ENCODE measurements around the gene CDK6. TPM values are rescaled to one million over a fixed set of nuclear protein-coding genes. Genes with fewer than 3 reads are reported as not detected.

CDK6 gene
- total RNA-seq, 2 donors from 2014 or later: 13.6 to 39.9 TPM

GRCh38 chr7:92629779-92630178 lies 206.6 kb downstream of the CDK6 start:
- Histone ChIP-seq H3K9me3 (no peaks in the 10 kb centered on the region), H3K4me1 (replicated peaks) (no peaks in the 10 kb centered on the region), H3K27ac (no peak overlapping the region), H3K4me3 (no peak overlapping the region), H3K36me3 (no peaks in the 10 kb centered on the region), H3K27me3 (replicated peaks; ENCODE audit: insufficient read depth) (no peaks in the 10 kb centered on the region)
- intact Hi-C loops (cut with DNase I): no loop called here
- TF ChIP-seq POLR2AphosphoS5 (IDR thresholded peaks at IDR 0.05): no peak
- no peak for TF ChIP-seq POLR2A (IDR thresholded peaks at IDR 0.05)
- TF ChIP-seq CTCF (IDR thresholded peaks at IDR 0.05): no peak
- DNase-seq (ENCODE audit: low spot score): no peak
- 96% methylated on average over 2 of the region's 2 CpGs for WGBS

GRCh38 chr7:92627956-92628355 lies 208.4 kb downstream of the CDK6 start:
- TF ChIP-seq POLR2A (IDR thresholded peaks at IDR 0.05) (no peak), POLR2AphosphoS5 (IDR thresholded peaks at IDR 0.05) (no peak), CTCF (IDR thresholded peaks at IDR 0.05) (no peak)
- Histone ChIP-seq H3K4me3 (no peak overlapping the region), H3K27ac (no peak overlapping the region), H3K4me1 (replicated peaks) (no peaks in the 10 kb centered on the region), H3K27me3 (replicated peaks; ENCODE audit: insufficient read depth) (no peaks in the 10 kb centered on the region), H3K36me3 (no peaks in the 10 kb centered on the region), H3K9me3 (no peaks in the 10 kb centered on the region)
- intact Hi-C loops (cut with DNase I): no loop called here
- DNase-seq (ENCODE audit: low spot score): no peak
- WGBS: 95% methylated on average over 4 of the region's 4 CpGs

GRCh38 chr7:92626281-92626809 lies 210.0 kb downstream of the CDK6 start:
- TF ChIP-seq POLR2A (IDR thresholded peaks at IDR 0.05) (no peak), CTCF (IDR thresholded peaks at IDR 0.05) (no peak), POLR2AphosphoS5 (IDR thresholded peaks at IDR 0.05) (no peak)

GRCh38 chr7:92625617-92626016 lies 210.8 kb downstream of the CDK6 start:
- no peak overlapping the region for H3K4me3 ChIP-seq
- intact Hi-C loops (cut with DNase I): no loop called here
- DNase-seq (ENCODE audit: low spot score): no peak
- no peaks in the 10 kb centered on the region for H3K36me3 ChIP-seq
- H3K9me3 ChIP-seq: no peaks in the 10 kb centered on the region
- TF ChIP-seq CTCF (IDR thresholded peaks at IDR 0.05): no peak
- no peak for TF ChIP-seq POLR2AphosphoS5 (IDR thresholded peaks at IDR 0.05)
- no peak for TF ChIP-seq POLR2A (IDR thresholded peaks at IDR 0.05)
- H3K27ac ChIP-seq: no peak overlapping the region
- H3K27me3 ChIP-seq (replicated peaks; ENCODE audit: insufficient read depth): no peaks in the 10 kb centered on the region
- no peaks in the 10 kb centered on the region for H3K4me1 ChIP-seq (replicated peaks)

More at GRCh38 chr7:92626281-92626809, 210.0 kb downstream of the CDK6 start:
- Histone ChIP-seq H3K9me3 (no peaks in the 10 kb centered on the region), H3K4me3 (no peak overlapping the region), H3K27me3 (replicated peaks; ENCODE audit: insufficient read depth) (no peaks in the 10 kb centered on the region), H3K4me1 (replicated peaks) (no peaks in the 10 kb centered on the region), H3K36me3 (no peaks in the 10 kb centered on the region), H3K27ac (no peak overlapping the region)
- 93% methylated on average over 4 of the region's 4 CpGs for WGBS
- no peak for DNase-seq (ENCODE audit: low spot score)
- intact Hi-C loops (cut with DNase I): no loop called here

GRCh38 chr7:92624298-92624996 lies 211.9 kb downstream of the CDK6 start:
- DNase-seq (ENCODE audit: low spot score): no peak
- H3K4me3 ChIP-seq: no peak overlapping the region
- TF ChIP-seq POLR2A (IDR thresholded peaks at IDR 0.05): no peak
- TF ChIP-seq POLR2AphosphoS5 (IDR thresholded peaks at IDR 0.05): no peak
- no peak for TF ChIP-seq CTCF (IDR thresholded peaks at IDR 0.05)
- 92% methylated on average over 2 of the region's 2 CpGs for WGBS
- intact Hi-C loops (cut with DNase I): loop anchor here (5.0 kb wide), 2 partner anchors 208 to 433 kb away; no protein-coding TSS in a partner anchor
- no peak overlapping the region for H3K27ac ChIP-seq
- no peaks in the 10 kb centered on the region for H3K4me1 ChIP-seq (replicated peaks)
- no peaks in the 10 kb centered on the region for H3K36me3 ChIP-seq
- H3K27me3 ChIP-seq (replicated peaks; ENCODE audit: insufficient read depth): no peaks in the 10 kb centered on the region
- no peaks in the 10 kb centered on the region for H3K9me3 ChIP-seq

All from prostate gland (tissue), 2 donors.